ENCODE data around the gene ZCCHC14. TPM values are rescaled to one million over a fixed set of nuclear protein-coding genes. Genes with fewer than 3 reads are reported as not detected.

The ZCCHC14 gene
- total RNA-seq, 6 donors from 2014 or later: 17.2 to 35.3 (median 26.3) TPM

DNA sequence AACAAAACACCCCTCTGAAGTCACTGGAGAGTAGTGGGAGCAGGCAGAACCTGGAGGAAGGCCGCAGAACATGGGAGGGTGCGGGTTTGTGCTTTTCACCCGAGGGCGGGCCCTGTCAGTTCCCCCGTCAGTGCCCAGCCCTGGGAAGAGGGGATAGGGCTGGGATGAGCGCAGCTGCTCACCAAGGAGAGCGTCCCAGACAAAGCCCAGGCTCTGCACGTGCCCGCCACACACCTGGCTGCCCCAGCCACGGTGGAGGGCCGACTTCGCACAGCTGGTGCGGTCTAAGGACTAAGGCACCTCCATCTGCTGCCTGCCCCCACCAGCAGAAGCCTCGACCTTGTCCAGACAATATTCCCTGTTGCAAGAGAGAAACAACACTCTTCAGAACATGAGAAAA, 39.5 kb downstream of the ZCCHC14 start:
- TF ChIP-seq EP300 (IDR thresholded peaks at IDR 0.05) (no peak), POLR2AphosphoS5 (IDR thresholded peaks at IDR 0.05) (no peak)
- Histone ChIP-seq H3K27ac (no peak overlapping the region), H3K4me1 (peaks cover 0 to 16% (median 6%) of the 10 kb centered on the region in 4 donors), H3K9me3 (no peaks in the 10 kb centered on the region), H3K27me3 (no peaks in the 10 kb centered on the region), H3K4me3 (no peak overlapping the region), H3K36me3 (peaks cover 0 to 53% (median 28%) of the 10 kb centered on the region in 4 donors)
- no peak for DNase-seq
- 95 to 98% methylated on average over 11 to 14 of the region's 14 CpGs for WGBS, 2 donors
- peak in 1 of 2 donors; percentile 20 for ATAC-seq (ENCODE audit: low FRiP score in 2 of 2)

DNA sequence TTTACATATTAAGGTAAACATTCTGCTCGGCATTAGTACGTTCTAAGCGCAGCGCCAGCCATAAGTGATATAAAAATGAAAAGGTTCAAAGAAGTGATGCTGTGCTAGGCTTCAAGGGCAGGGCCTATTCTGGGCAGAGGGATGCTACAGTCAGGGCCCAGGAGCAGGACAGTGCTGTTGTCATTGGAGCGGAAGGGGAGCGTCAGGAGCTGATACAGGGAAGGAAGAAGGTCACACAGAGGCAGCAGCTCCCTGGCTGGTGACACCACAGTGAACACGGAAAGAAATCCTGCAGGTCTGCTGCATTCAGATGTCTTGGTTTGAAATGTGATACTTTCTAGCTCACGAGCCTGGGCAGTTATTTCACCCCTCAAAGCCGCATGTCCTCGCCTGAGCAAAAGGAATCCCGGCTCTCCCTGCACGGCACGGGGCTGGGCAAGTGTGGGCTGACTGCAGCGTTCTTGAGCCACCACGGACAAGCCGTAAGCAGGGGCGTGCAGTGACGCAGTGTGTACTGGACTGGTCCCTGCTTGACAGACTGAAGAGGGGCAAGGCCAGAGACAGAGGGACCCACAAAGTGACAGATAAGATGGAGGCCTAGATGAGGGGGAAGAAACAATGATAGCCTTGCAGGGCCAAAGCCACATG, 41.1 kb downstream of the ZCCHC14 start:
- no peaks in the 10 kb centered on the region for H3K9me3 ChIP-seq
- 88 to 93% methylated on average over 17 to 18 of the region's 18 CpGs for WGBS, 2 donors
- no peaks in the 10 kb centered on the region for H3K27me3 ChIP-seq
- peak in 1 of 2 donors; percentile 11 for ATAC-seq (ENCODE audit: low FRiP score in 2 of 2)
- peaks cover 0 to under 1% (median 0%) of the 10 kb centered on the region in 4 donors for H3K4me1 ChIP-seq
- peaks cover 3 to 53% (median 22%) of the 10 kb centered on the region in 4 donors for H3K36me3 ChIP-seq
- TF ChIP-seq POLR2AphosphoS5 (IDR thresholded peaks at IDR 0.05) (no peak), EP300 (IDR thresholded peaks at IDR 0.05) (no peak), POLR2A (IDR thresholded peaks at IDR 0.05) (no peak)
- TF ChIP-seq, protein P1, sequence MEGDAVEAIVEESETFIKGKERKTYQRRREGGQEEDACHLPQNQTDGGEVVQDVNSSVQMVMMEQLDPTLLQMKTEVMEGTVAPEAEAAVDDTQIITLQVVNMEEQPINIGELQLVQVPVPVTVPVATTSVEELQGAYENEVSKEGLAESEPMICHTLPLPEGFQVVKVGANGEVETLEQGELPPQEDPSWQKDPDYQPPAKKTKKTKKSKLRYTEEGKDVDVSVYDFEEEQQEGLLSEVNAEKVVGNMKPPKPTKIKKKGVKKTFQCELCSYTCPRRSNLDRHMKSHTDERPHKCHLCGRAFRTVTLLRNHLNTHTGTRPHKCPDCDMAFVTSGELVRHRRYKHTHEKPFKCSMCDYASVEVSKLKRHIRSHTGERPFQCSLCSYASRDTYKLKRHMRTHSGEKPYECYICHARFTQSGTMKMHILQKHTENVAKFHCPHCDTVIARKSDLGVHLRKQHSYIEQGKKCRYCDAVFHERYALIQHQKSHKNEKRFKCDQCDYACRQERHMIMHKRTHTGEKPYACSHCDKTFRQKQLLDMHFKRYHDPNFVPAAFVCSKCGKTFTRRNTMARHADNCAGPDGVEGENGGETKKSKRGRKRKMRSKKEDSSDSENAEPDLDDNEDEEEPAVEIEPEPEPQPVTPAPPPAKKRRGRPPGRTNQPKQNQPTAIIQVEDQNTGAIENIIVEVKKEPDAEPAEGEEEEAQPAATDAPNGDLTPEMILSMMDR (IDR thresholded peaks at IDR 0.05): no peak
- no peak overlapping the region for H3K27ac ChIP-seq
- H3K4me3 ChIP-seq: no peak overlapping the region
- DNase-seq: no peak

DNA sequence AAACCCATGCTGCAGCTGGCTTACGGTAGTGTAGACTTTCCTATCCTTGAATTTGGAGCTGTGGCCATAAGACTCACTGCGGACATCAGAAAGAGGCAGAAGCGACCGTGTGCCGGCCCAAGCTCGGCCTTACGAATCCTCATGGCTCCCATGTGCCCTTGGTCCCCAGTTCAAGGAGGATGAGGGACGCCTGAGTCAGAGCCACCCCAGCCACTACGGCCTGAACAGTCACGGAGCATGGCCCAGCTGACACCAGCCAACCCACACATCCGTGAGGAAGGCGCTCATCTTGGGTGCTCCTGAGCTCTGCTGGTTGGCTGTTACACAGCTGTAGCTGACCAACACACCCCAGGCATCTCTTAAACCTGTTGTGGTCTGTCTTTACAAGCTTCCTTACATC, 44.0 kb downstream of the ZCCHC14 start:
- Histone ChIP-seq H3K27me3 (no peaks in the 10 kb centered on the region), H3K36me3 (peaks cover 3 to 55% (median 20%) of the 10 kb centered on the region in 4 donors), H3K4me1 (no peaks in the 10 kb centered on the region), H3K4me3 (no peak overlapping the region), H3K9me3 (no peaks in the 10 kb centered on the region), H3K27ac (no peak overlapping the region)
- ATAC-seq (ENCODE audit: low FRiP score in 2 of 2): no peak
- no peak for TF ChIP-seq POLR2A (IDR thresholded peaks at IDR 0.05)
- no peak for DNase-seq
- WGBS, 2 donors: 98 to 100% methylated on average over 7 to 12 of the region's 12 CpGs

DNA sequence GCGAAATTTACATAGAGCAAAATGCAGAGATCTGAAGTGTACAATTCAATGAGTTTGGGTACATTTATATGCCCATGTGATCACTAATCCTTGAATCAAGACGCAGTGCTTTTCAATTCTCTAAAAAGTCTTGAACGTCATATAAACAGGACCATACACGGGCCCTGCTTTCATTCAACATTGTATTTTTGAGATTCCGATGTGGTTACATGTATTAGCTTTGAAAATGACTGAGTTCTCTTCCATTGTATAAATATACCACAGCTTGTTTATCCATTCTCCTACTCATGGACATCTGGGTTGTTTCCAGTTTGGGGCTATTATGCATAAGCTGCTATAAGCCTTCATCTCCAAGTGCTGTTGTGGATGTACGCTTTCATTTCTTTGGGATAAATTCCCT, 45.5 kb downstream of the ZCCHC14 start:
- Histone ChIP-seq H3K4me1 (no peaks in the 10 kb centered on the region), H3K9me3 (no peaks in the 10 kb centered on the region), H3K27ac (peak overlapping the region in 2 of 4 donors; percentile 2 to 18), H3K36me3 (peaks cover 3 to 46% (median 13%) of the 10 kb centered on the region in 4 donors), H3K4me3 (no peak overlapping the region), H3K27me3 (no peaks in the 10 kb centered on the region)
- DNase-seq: no peak
- TF ChIP-seq, protein P1 (IDR thresholded peaks at IDR 0.05): no peak
- TF ChIP-seq POLR2A (IDR thresholded peaks at IDR 0.05): no peak
- no peak for TF ChIP-seq POLR2AphosphoS5 (IDR thresholded peaks at IDR 0.05)
- TF ChIP-seq EP300 (IDR thresholded peaks at IDR 0.05): no peak
- 77 to 78% methylated on average over 6 of the region's 6 CpGs for WGBS, 2 donors
- ATAC-seq (ENCODE audit: low FRiP score in 2 of 2): no peak

DNA sequence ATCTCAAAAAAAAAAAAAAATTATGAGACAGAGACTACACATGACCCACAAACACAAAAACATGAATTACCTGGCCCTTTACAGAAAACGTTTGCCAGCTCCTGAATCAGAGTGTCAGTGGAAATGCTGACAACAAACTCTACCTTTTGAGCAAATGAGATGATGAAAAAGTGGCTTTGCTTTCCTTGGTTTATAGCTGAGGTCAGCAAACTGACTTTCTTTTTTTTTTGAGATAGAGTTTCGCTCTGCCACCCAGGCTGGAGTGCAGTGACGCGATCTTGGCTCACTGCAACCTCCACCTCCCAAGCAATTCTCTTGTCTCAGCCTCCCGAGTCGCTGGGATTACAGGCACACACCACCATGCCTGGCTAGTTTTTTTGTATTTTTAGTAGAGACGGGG, 46.3 kb downstream of the ZCCHC14 start:
- Histone ChIP-seq H3K4me3 (no peak overlapping the region), H3K36me3 (peaks cover 0 to 41% (median 8%) of the 10 kb centered on the region in 4 donors), H3K9me3 (no peaks in the 10 kb centered on the region), H3K4me1 (no peaks in the 10 kb centered on the region), H3K27me3 (no peaks in the 10 kb centered on the region), H3K27ac (peak overlapping the region in 1 of 4 donors; percentile 18)
- TF ChIP-seq POLR2A (IDR thresholded peaks at IDR 0.05): no peak
- TF ChIP-seq, protein P1 (IDR thresholded peaks at IDR 0.05): no peak
- no peak for TF ChIP-seq POLR2AphosphoS5 (IDR thresholded peaks at IDR 0.05)
- TF ChIP-seq EP300 (IDR thresholded peaks at IDR 0.05): no peak
- no peak for ATAC-seq (ENCODE audit: low FRiP score in 2 of 2)
- DNase-seq: no peak
- 94 to 97% methylated on average over 7 of the region's 7 CpGs for WGBS, 2 donors

DNA sequence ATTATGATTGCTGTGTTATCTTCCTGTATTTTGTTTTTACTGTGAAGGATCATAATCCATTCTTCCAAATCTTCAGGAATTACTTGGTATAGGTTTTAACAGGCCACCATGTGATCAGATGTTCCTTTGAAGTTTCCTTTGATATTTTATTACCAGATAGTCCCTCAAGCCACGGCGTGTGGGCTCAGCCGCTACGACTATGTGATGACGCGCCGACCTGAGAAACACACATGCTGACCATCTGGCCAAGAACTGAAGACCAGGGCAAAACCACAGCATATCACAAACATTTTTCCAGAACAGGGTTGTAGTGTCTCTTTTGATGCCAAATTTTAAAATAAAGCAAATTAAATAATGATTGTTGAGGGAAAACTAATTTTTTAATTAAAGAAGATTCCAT, 47.3 kb downstream of the ZCCHC14 start:
- peaks cover 0 to 41% (median 7%) of the 10 kb centered on the region in 4 donors for H3K36me3 ChIP-seq
- DNase-seq: no peak
- H3K4me3 ChIP-seq: no peak overlapping the region
- TF ChIP-seq EP300 (IDR thresholded peaks at IDR 0.05) (no peak), POLR2AphosphoS5 (IDR thresholded peaks at IDR 0.05) (no peak), POLR2A (IDR thresholded peaks at IDR 0.05) (no peak)
- TF ChIP-seq, protein P1 (IDR thresholded peaks at IDR 0.05): no peak
- H3K9me3 ChIP-seq: no peaks in the 10 kb centered on the region
- 92 to 96% methylated on average over 7 of the region's 7 CpGs for WGBS, 2 donors
- no peak for ATAC-seq (ENCODE audit: low FRiP score in 2 of 2)
- H3K27ac ChIP-seq: no peak overlapping the region
- H3K27me3 ChIP-seq: no peaks in the 10 kb centered on the region
- H3K4me1 ChIP-seq: no peaks in the 10 kb centered on the region

Data from upper lobe of left lung (tissue), 6 donors.